ENCODE results near the gene ARHGAP22. TPM values are rescaled to one million over a fixed set of nuclear protein-coding genes. Genes with fewer than 3 reads are reported as not detected.

The ARHGAP22 gene
- total and polyA plus RNA-seq, 5 donors = 1.4 to 6.5 (median 5.1) TPM

- no peaks in the 10 kb centered on the region for H3K9me3 ChIP-seq (ENCODE audit: control insufficient read depth, low read length)
- H3K27me3 ChIP-seq (ENCODE audit: control insufficient read depth, insufficient read depth) = no peaks in the 10 kb centered on the region
- DNase-seq = peak in 1 of 3 donors; percentile 33
- peaks cover 8% of the 10 kb centered on the region for H3K4me1 ChIP-seq (ENCODE audit: control insufficient read depth, insufficient read depth, low read length)
- intact Hi-C loops (cut with DNase I) = no loop called here
- 93% methylated on average over 12 of the region's 12 CpGs for WGBS
- no peak overlapping the region for H3K27ac ChIP-seq (ENCODE audit: low read length)
- H3K4me3 ChIP-seq (ENCODE audit: low read length) = no peak overlapping the region
- no peak for ATAC-seq
These were observed 143.0 kb downstream of the ARHGAP22 start for GRCh38 chr10:48461623-48462481.

GRCh38 chr10:48460182-48460581, 144.7 kb downstream of the ARHGAP22 start:
- Histone ChIP-seq H3K27ac (ENCODE audit: low read length) (no peak overlapping the region), H3K9me3 (ENCODE audit: control insufficient read depth, low read length) (no peaks in the 10 kb centered on the region), H3K4me3 (ENCODE audit: low read length) (no peak overlapping the region), H3K4me1 (ENCODE audit: control insufficient read depth, insufficient read depth, low read length) (peaks cover 14% of the 10 kb centered on the region), H3K27me3 (ENCODE audit: control insufficient read depth, insufficient read depth) (no peaks in the 10 kb centered on the region)
- intact Hi-C loops (cut with DNase I) = no loop called here
- DNase-seq (no peak), ATAC-seq (no peak)
- WGBS = 88% methylated on average over 2 of the region's 2 CpGs

- Histone ChIP-seq H3K4me1 (ENCODE audit: control insufficient read depth, insufficient read depth, low read length) (peaks cover 14% of the 10 kb centered on the region), H3K4me3 (ENCODE audit: low read length) (no peak overlapping the region), H3K27me3 (ENCODE audit: control insufficient read depth, insufficient read depth) (no peaks in the 10 kb centered on the region), H3K9me3 (ENCODE audit: control insufficient read depth, low read length) (no peaks in the 10 kb centered on the region), H3K27ac (ENCODE audit: low read length) (no peak overlapping the region)
- ATAC-seq = no peak
- intact Hi-C loops (cut with DNase I) = no loop called here
- DNase-seq = peak in 1 of 3 donors; percentile 26
- 88% methylated on average over 23 of the region's 23 CpGs for WGBS
These were observed 145.4 kb downstream of the ARHGAP22 start for GRCh38 chr10:48459270-48460150.

GRCh38 chr10:48458662-48459048, 146.2 kb downstream of the ARHGAP22 start:
- DNase-seq = no peak
- intact Hi-C loops (cut with DNase I) = no loop called here
- WGBS = 76% methylated on average over 6 of the region's 6 CpGs

GRCh38 chr10:48457949-48458661, 146.8 kb downstream of the ARHGAP22 start:
- no peaks in the 10 kb centered on the region for H3K27me3 ChIP-seq (ENCODE audit: control insufficient read depth, insufficient read depth)
- intact Hi-C loops (cut with DNase I) = no loop called here
- H3K4me1 ChIP-seq (ENCODE audit: control insufficient read depth, insufficient read depth, low read length) = peaks cover 6% of the 10 kb centered on the region
- 74% methylated on average over 5 of the region's 5 CpGs for WGBS
- ATAC-seq (no peak), DNase-seq (peak in 1 of 3 donors; percentile 27)
- no peak overlapping the region for H3K27ac ChIP-seq (ENCODE audit: low read length)
- no peaks in the 10 kb centered on the region for H3K9me3 ChIP-seq (ENCODE audit: control insufficient read depth, low read length)
- no peak overlapping the region for H3K4me3 ChIP-seq (ENCODE audit: low read length)

More at GRCh38 chr10:48458662-48459048, 146.2 kb downstream of the ARHGAP22 start:
- no peak overlapping the region for H3K27ac ChIP-seq (ENCODE audit: low read length)
- H3K4me1 ChIP-seq (ENCODE audit: control insufficient read depth, insufficient read depth, low read length) = peaks cover 11% of the 10 kb centered on the region
- H3K4me3 ChIP-seq (ENCODE audit: low read length) = no peak overlapping the region
- no peaks in the 10 kb centered on the region for H3K9me3 ChIP-seq (ENCODE audit: control insufficient read depth, low read length)
- ATAC-seq = no peak
- H3K27me3 ChIP-seq (ENCODE audit: control insufficient read depth, insufficient read depth) = no peaks in the 10 kb centered on the region

- intact Hi-C loops (cut with DNase I) = no loop called here
- WGBS = 73% methylated on average over 24 of the region's 24 CpGs
These were observed 147.8 kb downstream of the ARHGAP22 start for GRCh38 chr10:48456808-48457761.

GRCh38 chr10:48456361-48456804, 148.5 kb downstream of the ARHGAP22 start:
- H3K27me3 ChIP-seq (ENCODE audit: control insufficient read depth, insufficient read depth) = no peaks in the 10 kb centered on the region
- H3K4me3 ChIP-seq (ENCODE audit: low read length) = no peak overlapping the region
- intact Hi-C loops (cut with DNase I) = no loop called here
- no peak overlapping the region for H3K27ac ChIP-seq (ENCODE audit: low read length)
- DNase-seq = peak; percentile 49 to 89 (median 86)
- H3K9me3 ChIP-seq (ENCODE audit: control insufficient read depth, low read length) = no peaks in the 10 kb centered on the region
- peak in 1 of 2 donors; percentile 55 for ATAC-seq
- 8% methylated on average over 9 of the region's 9 CpGs for WGBS
- peaks cover 6% of the 10 kb centered on the region for H3K4me1 ChIP-seq (ENCODE audit: control insufficient read depth, insufficient read depth, low read length)

More at GRCh38 chr10:48456808-48457761, 147.8 kb downstream of the ARHGAP22 start:
- no peak overlapping the region for H3K27ac ChIP-seq (ENCODE audit: low read length)
- ATAC-seq (no peak), DNase-seq (peak in 1 of 3 donors; percentile 40)
- peaks cover 6% of the 10 kb centered on the region for H3K4me1 ChIP-seq (ENCODE audit: control insufficient read depth, insufficient read depth, low read length)
- H3K4me3 ChIP-seq (ENCODE audit: low read length) = no peak overlapping the region
- H3K9me3 ChIP-seq (ENCODE audit: control insufficient read depth, low read length) = no peaks in the 10 kb centered on the region
- no peaks in the 10 kb centered on the region for H3K27me3 ChIP-seq (ENCODE audit: control insufficient read depth, insufficient read depth)

- Histone ChIP-seq H3K27me3 (ENCODE audit: control insufficient read depth, insufficient read depth) (no peaks in the 10 kb centered on the region), H3K27ac (ENCODE audit: low read length) (no peak overlapping the region), H3K4me1 (ENCODE audit: control insufficient read depth, insufficient read depth, low read length) (peaks cover 6% of the 10 kb centered on the region), H3K4me3 (ENCODE audit: low read length) (no peak overlapping the region), H3K9me3 (ENCODE audit: control insufficient read depth, low read length) (no peaks in the 10 kb centered on the region)
- ATAC-seq = no peak
- 96% methylated on average over 15 of the region's 15 CpGs for WGBS
- peak in 1 of 3 donors; percentile 41 for DNase-seq
- intact Hi-C loops (cut with DNase I) = no loop called here
These were observed 149.3 kb downstream of the ARHGAP22 start for GRCh38 chr10:48455392-48456151.

GRCh38 chr10:48455055-48455391, 149.8 kb downstream of the ARHGAP22 start:
- Histone ChIP-seq H3K9me3 (ENCODE audit: control insufficient read depth, low read length) (no peaks in the 10 kb centered on the region), H3K27ac (ENCODE audit: low read length) (no peak overlapping the region), H3K4me3 (ENCODE audit: low read length) (no peak overlapping the region), H3K4me1 (ENCODE audit: control insufficient read depth, insufficient read depth, low read length) (peaks cover 6% of the 10 kb centered on the region), H3K27me3 (ENCODE audit: control insufficient read depth, insufficient read depth) (no peaks in the 10 kb centered on the region)
- ATAC-seq (no peak), DNase-seq (peak in 1 of 3 donors; percentile 32)
- intact Hi-C loops (cut with DNase I) = no loop called here
- 94% methylated on average over 11 of the region's 11 CpGs for WGBS
